OCI-LY1 (cell line): ENCODE results near the gene DCLK1.

ENCODE experiments used
- H2AFZ ChIP-seq: fragments of 200-600 bp; sonication (generic), shearing (Covaris generic); 2 replicates; pipeline ENCODE4 v1.6.0; 2014; ENCODE audit warnings: antibody characterized with exemption, mild to moderate bottlenecking, low read length
- H3F3A ChIP-seq: fragments of 200-600 bp; sonication (generic), shearing (Covaris generic); 2 replicates; pipeline ENCODE4 v1.6.0; 2014; ENCODE audit warnings: mild to moderate bottlenecking, antibody characterized with exemption, low read length, moderate library complexity; ENCODE audit not compliant: insufficient read depth
- H3K27ac ChIP-seq: fragments of 200-600 bp; sonication (generic); 2 replicates; pipeline ENCODE4 v1.5.1; 2014; ENCODE audit warnings: low read length, mixed run types, mild to moderate bottlenecking, low read depth; ENCODE audit not compliant: poor library complexity, severe bottlenecking
- H3K27me3 ChIP-seq: fragments of 200-600 bp; sonication (generic); 2 replicates; pipeline ENCODE4 v1.6.0; 2014; ENCODE audit warnings: antibody characterized with exemption, mild to moderate bottlenecking, low read length, moderate library complexity; ENCODE audit not compliant: insufficient read depth
- H3K36me3 ChIP-seq: fragments of 200-600 bp; sonication (generic); 2 replicates; pipeline ENCODE4 v1.6.1; 2014; ENCODE audit warnings: mild to moderate bottlenecking, antibody characterized with exemption, low read length, moderate library complexity, mixed read lengths; ENCODE audit not compliant: insufficient read depth
- H3K4me1 ChIP-seq: fragments of 200-600 bp; sonication (generic); 2 replicates; pipeline ENCODE4 v1.5.1; 2014; ENCODE audit warnings: mild to moderate bottlenecking, low read length, moderate library complexity; ENCODE audit not compliant: insufficient read depth, severe bottlenecking
- H3K4me2 ChIP-seq: fragments of 200-600 bp; sonication (generic), shearing (Covaris generic); 2 replicates; pipeline ENCODE4 v1.6.1; 2014; ENCODE audit warnings: low read length
- H3K4me3 ChIP-seq: fragments of 200-600 bp; sonication (generic); 2 replicates; pipeline ENCODE4 v1.5.1; 2014; ENCODE audit warnings: low read length, low read depth, mild to moderate bottlenecking, mixed read lengths; ENCODE audit not compliant: poor library complexity, severe bottlenecking
- H3K79me2 ChIP-seq: fragments of 200-600 bp; shearing (Covaris generic); 2 replicates; pipeline ENCODE4 v1.6.1; 2016; ENCODE audit warnings: mixed run types, low read length, mixed read lengths; ENCODE audit not compliant: insufficient read depth
- H3K9ac ChIP-seq: fragments of 200-600 bp; sonication (generic), shearing (Covaris generic); 2 replicates; pipeline ENCODE4 v1.6.1; 2014; ENCODE audit warnings: mild to moderate bottlenecking, low read length, mixed read lengths
- H3K9me2 ChIP-seq: fragments of 200-600 bp; sonication (generic), shearing (Covaris generic); 2 replicates; pipeline ENCODE4 v1.6.1; 2014; ENCODE audit warnings: low read depth, mild to moderate bottlenecking, low read length, mixed read lengths
- H3K9me3 ChIP-seq: fragments of 200-600 bp; shearing (Covaris generic); 2 replicates; pipeline ENCODE4 v1.6.1; 2014; ENCODE audit warnings: low read length, mixed read lengths
- H4K20me1 ChIP-seq: fragments of 200-600 bp; sonication (generic), shearing (Covaris generic); 2 replicates; pipeline ENCODE4 v1.6.0; 2016; ENCODE audit warnings: mild to moderate bottlenecking, low read length; ENCODE audit not compliant: insufficient read depth
- CTCF ChIP-seq: fragments of 200-600 bp; sonication (generic), shearing (Covaris generic); IDR thresholded peaks from 2 replicates; pipeline ENCODE4 v1.5.1; 2017; ENCODE audit warnings: mild to moderate bottlenecking, antibody characterized with exemption, low read length, moderate library complexity, mixed read lengths
- EZH2 ChIP-seq: fragments of 200-600 bp; sonication (generic), shearing (Covaris generic); IDR thresholded peaks from 2 replicates; pipeline ENCODE4 v1.8.0; 2017; ENCODE audit warnings: borderline replicate concordance, mixed run types, mild to moderate bottlenecking, antibody characterized with exemption, low read length, moderate library complexity, mixed read lengths

DCLK1 gene

GRCh38 chr13:36001561-36001960 is 129.6 kb downstream of the DCLK1 start:
- H2AFZ ChIP-seq: no peak overlapping the region
- H3K4me1 ChIP-seq: no peaks in the 10 kb centered on the region
- no peak overlapping the region for H3K9ac ChIP-seq
- H3K27me3 ChIP-seq: no peaks in the 10 kb centered on the region
- H3F3A ChIP-seq: no peaks in the 10 kb centered on the region
- no peaks in the 10 kb centered on the region for H3K9me3 ChIP-seq
- no peaks in the 10 kb centered on the region for H3K9me2 ChIP-seq
- no peaks in the 10 kb centered on the region for H3K79me2 ChIP-seq
- no peak overlapping the region for H3K4me3 ChIP-seq
- no peak for TF ChIP-seq CTCF
- TF ChIP-seq EZH2: no peak
- no peaks in the 10 kb centered on the region for H3K36me3 ChIP-seq
- no peak overlapping the region for H3K4me2 ChIP-seq
- no peaks in the 10 kb centered on the region for H4K20me1 ChIP-seq
- H3K27ac ChIP-seq: no peak overlapping the region

DNA sequence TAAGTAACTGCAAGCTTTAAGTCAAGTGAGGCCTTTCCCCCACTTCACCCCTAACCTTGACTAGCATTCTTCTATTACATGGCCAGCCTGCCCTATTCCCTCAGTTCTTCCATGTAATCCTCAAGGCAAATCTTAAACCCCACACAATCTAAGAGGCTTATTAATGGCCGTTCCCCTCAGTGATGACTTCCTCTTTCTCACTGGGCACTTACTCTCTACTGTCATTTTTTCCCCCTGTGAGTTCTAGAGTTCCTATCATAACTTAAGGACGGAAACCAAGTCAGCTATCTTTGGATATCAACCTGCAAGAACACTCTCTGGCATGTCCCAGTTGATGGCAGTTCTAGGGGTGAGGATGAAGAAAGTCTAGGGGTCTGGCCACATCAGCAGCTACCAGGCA is 131.2 kb downstream of the DCLK1 start:
- no peaks in the 10 kb centered on the region for H3K9me3 ChIP-seq
- no peaks in the 10 kb centered on the region for H3K79me2 ChIP-seq
- H3K9me2 ChIP-seq: no peaks in the 10 kb centered on the region
- H3K4me3 ChIP-seq: no peak overlapping the region
- no peaks in the 10 kb centered on the region for H3K4me1 ChIP-seq
- no peaks in the 10 kb centered on the region for H3F3A ChIP-seq
- TF ChIP-seq EZH2: no peak
- TF ChIP-seq CTCF: no peak
- H3K27me3 ChIP-seq: no peaks in the 10 kb centered on the region
- H2AFZ ChIP-seq: no peak overlapping the region
- H4K20me1 ChIP-seq: no peaks in the 10 kb centered on the region
- no peaks in the 10 kb centered on the region for H3K36me3 ChIP-seq
- H3K9ac ChIP-seq: no peak overlapping the region
- H3K4me2 ChIP-seq: no peak overlapping the region
- H3K27ac ChIP-seq: no peak overlapping the region

DNA sequence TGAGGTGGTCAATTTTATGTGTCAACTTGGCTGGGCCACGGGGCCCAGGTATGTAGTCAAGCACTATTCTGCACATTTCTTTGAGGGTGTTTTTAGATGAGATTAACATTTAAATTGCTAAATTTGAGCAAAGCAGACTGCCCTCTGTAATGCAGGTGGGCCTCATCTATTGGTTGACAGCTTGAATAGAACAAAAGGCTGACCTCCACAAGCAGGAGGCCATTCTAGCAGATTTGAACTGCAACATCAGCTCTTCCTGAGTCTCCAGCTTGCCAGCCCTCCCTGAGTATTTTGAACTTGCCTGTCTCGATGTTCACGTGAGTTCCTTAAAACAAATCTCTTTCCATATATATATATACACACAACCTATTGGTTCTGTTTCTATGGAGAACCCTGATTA is 134.8 kb downstream of the DCLK1 start:
- no peaks in the 10 kb centered on the region for H4K20me1 ChIP-seq
- no peaks in the 10 kb centered on the region for H3F3A ChIP-seq
- H3K9ac ChIP-seq: no peak overlapping the region
- H3K79me2 ChIP-seq: no peaks in the 10 kb centered on the region
- no peaks in the 10 kb centered on the region for H3K4me1 ChIP-seq
- H2AFZ ChIP-seq: no peak overlapping the region
- no peaks in the 10 kb centered on the region for H3K36me3 ChIP-seq
- H3K4me3 ChIP-seq: no peak overlapping the region
- H3K9me2 ChIP-seq: no peaks in the 10 kb centered on the region
- H3K4me2 ChIP-seq: no peak overlapping the region
- no peaks in the 10 kb centered on the region for H3K27me3 ChIP-seq
- H3K27ac ChIP-seq: no peak overlapping the region
- H3K9me3 ChIP-seq: no peaks in the 10 kb centered on the region
- TF ChIP-seq EZH2 (no peak), CTCF (no peak)
